IMR-90 (cell line): ENCODE results near the gene SERBP1. TPM values are rescaled to one million over a fixed set of nuclear protein-coding genes. Genes with fewer than 3 reads are reported as not detected.

ENCODE experiments used
- ATAC-seq: fragments of 200-7000 bp; cut with Tn5 transposase; 2 replicates; pipeline ENCODE4 v1.9.1; 2020; ENCODE audit warnings: low read depth, mild to moderate bottlenecking, moderate library complexity
- BruUV-seq: library from RNA; stranded (reverse); fragments of 400-500 nt; replicated peaks from 2 replicates; lab custom pipeline; 2021; lab: Mats Ljungman, UMichigan
- CTCF ChIA-PET: fragments of 300-600 bp; formaldehyde crosslinking; extraction: SDS; loops from one replicate; lab custom pipeline; 2021; ENCODE audit warnings: antibody characterized with exemption; lab: Yijun Ruan, JAX
- POLR2A ChIA-PET: fragments of 300-600 bp; sonication (Branson Sonifier 250); formaldehyde crosslinking; loops from one replicate; lab custom pipeline; 2022; ENCODE audit warnings: antibody characterized with exemption; ENCODE audit not compliant: unreplicated experiment; lab: Charles Lee
- DNase-seq: peaks from one replicate; pipeline ENCODE4 v3.0.0; 2013
- H2AFZ ChIP-seq: replicated peaks from 2 replicates; pipeline ENCODE3; 2013; ENCODE audit warnings: low read length, mild to moderate bottlenecking; ENCODE audit not compliant: poor library complexity
- H2AK5ac ChIP-seq: 2 replicates; pipeline ENCODE4 v1.6.1; 2013; ENCODE audit warnings: low read depth, low read length, inconsistent platforms
- H2AK9ac ChIP-seq: replicated peaks from 2 replicates; pipeline ENCODE3; 2013; ENCODE audit warnings: mild to moderate bottlenecking, low read depth, low read length, moderate library complexity; ENCODE audit not compliant: poor library complexity
- H2BK120ac ChIP-seq: 2 replicates; pipeline ENCODE4 v1.6.1; 2013; ENCODE audit warnings: low read depth, low read length, inconsistent platforms
- H2BK15ac ChIP-seq: 3 replicates; pipeline ENCODE4 v1.6.1; 2013; ENCODE audit warnings: low read depth, low read length, inconsistent platforms
- H2BK20ac ChIP-seq: 2 replicates; pipeline ENCODE4 v1.6.1; 2013; ENCODE audit warnings: low read depth, mild to moderate bottlenecking, inconsistent platforms, low read length, moderate library complexity
- H2BK5ac ChIP-seq: 2 replicates; pipeline ENCODE4 v1.6.1; 2013; ENCODE audit warnings: mild to moderate bottlenecking, low read depth, low read length, inconsistent platforms; ENCODE audit not compliant: poor library complexity, severe bottlenecking
- H3K14ac ChIP-seq: replicated peaks from 2 replicates; pipeline ENCODE4 v1.6.1; 2013; ENCODE audit warnings: low read depth, low read length, inconsistent platforms
- H3K18ac ChIP-seq: 2 replicates; pipeline ENCODE4 v1.6.1; 2013; ENCODE audit warnings: low read depth, low read length, control low read depth
- H3K23ac ChIP-seq: 2 replicates; pipeline ENCODE4 v1.6.1; 2013; ENCODE audit warnings: low read depth, low read length, inconsistent platforms
- H3K27ac ChIP-seq: 2 replicates; pipeline ENCODE4 v1.5.1; 2013; ENCODE audit warnings: mild to moderate bottlenecking, control low read depth, low read length; ENCODE audit not compliant: insufficient read depth
- H3K27me3 ChIP-seq: 2 replicates; pipeline ENCODE4 v1.6.1; 2013; ENCODE audit warnings: low read length; ENCODE audit not compliant: control insufficient read depth, insufficient read depth
- H3K36me3 ChIP-seq: 2 replicates; pipeline ENCODE4 v1.6.1; 2013; ENCODE audit warnings: low read length, mixed read lengths; ENCODE audit not compliant: control insufficient read depth, insufficient read depth
- H3K4ac ChIP-seq: 2 replicates; pipeline ENCODE4 v1.6.1; 2013; ENCODE audit warnings: low read depth, low read length, inconsistent platforms
- H3K4me1 ChIP-seq: 2 replicates; pipeline ENCODE4 v1.6.1; 2013; ENCODE audit warnings: low read length, mixed read lengths; ENCODE audit not compliant: control insufficient read depth, insufficient read depth
- H3K4me2 ChIP-seq: 2 replicates; pipeline ENCODE4 v1.6.1; 2013; ENCODE audit warnings: low read depth, mild to moderate bottlenecking, control low read depth, low read length, moderate library complexity
- H3K4me3 ChIP-seq: 2 replicates; pipeline ENCODE4 v1.5.1; 2013; ENCODE audit warnings: low read depth, mild to moderate bottlenecking, control low read depth, low read length, moderate library complexity; ENCODE audit not compliant: insufficient read depth
- H3K56ac ChIP-seq: 2 replicates; pipeline ENCODE4 v1.6.1; 2013; ENCODE audit warnings: low read length, inconsistent platforms; ENCODE audit not compliant: insufficient read depth; ENCODE audit errors: extremely low read depth
- H3K79me1 ChIP-seq, 2 experiments: 2 replicates each; pipeline ENCODE4 v1.6.1; 2013; ENCODE audit warnings: low read length in 2 of 2, inconsistent platforms in 1 of 2, low read depth in 1 of 2
- H3K9ac ChIP-seq: 2 replicates; pipeline ENCODE4 v1.6.1; 2013; ENCODE audit warnings: low read depth, low read length, control low read depth
- H3K9me1 ChIP-seq: 2 replicates; pipeline ENCODE4 v1.6.1; 2013; ENCODE audit warnings: low read length, inconsistent platforms; ENCODE audit not compliant: insufficient read depth
- H3K9me3 ChIP-seq: 2 replicates; pipeline ENCODE4 v1.6.1; 2013; ENCODE audit warnings: low read length; ENCODE audit not compliant: control insufficient read depth, insufficient read depth
- H4K20me1 ChIP-seq: 2 replicates; pipeline ENCODE4 v1.6.1; 2013; ENCODE audit warnings: low read length, inconsistent platforms; ENCODE audit not compliant: insufficient read depth
- H4K5ac ChIP-seq: 2 replicates; pipeline ENCODE4 v1.6.1; 2013; ENCODE audit warnings: mild to moderate bottlenecking, low read depth, low read length, control low read depth
- H4K8ac ChIP-seq, 2 experiments: 2 replicates each; pipeline ENCODE4 v1.6.1; 2013; ENCODE audit warnings: low read depth in 2 of 2, low read length in 2 of 2, control low read depth in 1 of 2, inconsistent platforms in 1 of 2
- H4K91ac ChIP-seq: 2 replicates; pipeline ENCODE4 v1.6.1; 2013; ENCODE audit warnings: low read depth, low read length, inconsistent platforms; ENCODE audit not compliant: insufficient read depth
- BHLHE40 ChIP-seq: fragments of 150-350 bp; IDR thresholded peaks from 2 replicates; pipeline ENCODE4 v1.6.1; 2016; ENCODE audit warnings: mild to moderate bottlenecking, low read depth, low read length
- CTCF ChIP-seq: conservative IDR thresholded peaks from 2 replicates; pipeline ENCODE4 v1.5.1; 2012; ENCODE audit warnings: mild to moderate bottlenecking, low read depth, low read length, improper control_type of control experiment
- MAFK ChIP-seq: IDR thresholded peaks from 2 replicates; pipeline ENCODE4 v1.6.1; 2012; ENCODE audit warnings: low read depth, low read length, improper control_type of control experiment
- MAZ ChIP-seq: IDR thresholded peaks from 2 replicates; pipeline ENCODE4 v1.6.1; 2012; ENCODE audit warnings: low read depth, mild to moderate bottlenecking, low read length, improper control_type of control experiment, moderate library complexity, borderline replicate concordance
- MXI1 ChIP-seq: IDR thresholded peaks from 2 replicates; pipeline ENCODE4 v1.6.1; 2012; ENCODE audit warnings: low read depth, mild to moderate bottlenecking, low read length, moderate library complexity, borderline replicate concordance
- POLR2A ChIP-seq: IDR thresholded peaks from 2 replicates; pipeline ENCODE4 v1.6.1; 2012; ENCODE audit warnings: mild to moderate bottlenecking, low read depth, low read length
- RFX5 ChIP-seq: IDR thresholded peaks from 2 replicates; pipeline ENCODE4 v1.8.0; 2012; ENCODE audit warnings: low read depth, mild to moderate bottlenecking, low read length, moderate library complexity
- USF2 ChIP-seq: fragments of 150-350 bp; IDR thresholded peaks from 2 replicates; pipeline ENCODE4 v1.6.1; 2017; ENCODE audit warnings: mild to moderate bottlenecking, antibody characterized with exemption, low read length, low read depth
- WGBS, 2 experiments: methylation state at CpG; one replicate each; pipeline versions ENCODE4 v1.1.5 to v1.1.7; 2013; ENCODE audit warnings: missing lambda C conversion rate in 2 of 2; ENCODE audit not compliant: insufficient read length in 1 of 2; ENCODE audit errors: extremely low coverage in 2 of 2; 5-methylcytosine and 5-hydroxymethylcytosine counted together
- dilution Hi-C: fragments of 300-500 bp; cut with HindIII; formaldehyde crosslinking; loops from one replicate; pipeline ENCODE4 v1.14.3; 2018; ENCODE audit warnings: low sequenced_read_pairs; ENCODE audit not compliant: unreplicated experiment
- in situ Hi-C: fragments of 300-500 bp; cut with MboI; formaldehyde crosslinking; loops from 3 replicates; pipeline ENCODE4 v1.14.3; 2019; ENCODE audit warnings: low sequenced_read_pairs, inconsistent platforms, mixed read lengths
- intact Hi-C: fragments of 100-400 bp; cut with micrococcal nuclease; formaldehyde crosslinking; loops from 2 replicates; pipeline ENCODE4 v1.10.0; 2022
- polyA plus RNA-seq, 3 experiments: library from polyadenylated mRNA; depleted of rRNA; stranded (reverse); fragments of >200 nt; gene quantifications; 2 replicates each; pipeline ENCODE4 v1.2.3, GENCODE V29; 2012; ENCODE audit warnings: low replicate concordance in 1 of 3
- total RNA-seq: library from RNA; depleted of rRNA; stranded (reverse); fragments of >200 nt; gene quantifications from 2 replicates; pipeline ENCODE4 v1.2.3, GENCODE V29; 2012

SERBP1 gene
- total and polyA plus RNA-seq, 2 of the 4 experiments (the other 2 are of a cell fraction), result 94.1 to 153 TPM

GRCh38 chr1:67472056-67472455 is 41.9 kb upstream of the SERBP1 start:
- no TSS peak for BruUV-seq
- no peak overlapping the region for H4K5ac ChIP-seq
- CTCF ChIA-PET, result no interaction called here
- in situ Hi-C loops, result no loop called here
- H3K27ac ChIP-seq, result no peak overlapping the region
- H3K56ac ChIP-seq, result no peak overlapping the region
- no peak overlapping the region for H2AK5ac ChIP-seq
- no peak overlapping the region for H2BK20ac ChIP-seq
- no peak overlapping the region for H3K9ac ChIP-seq
- no peak overlapping the region for H2BK5ac ChIP-seq
- no peaks in the 10 kb centered on the region for H3K4me1 ChIP-seq
- no peak overlapping the region for H3K23ac ChIP-seq
- 63% methylated on average over 1 of the region's 2 CpGs; no CpG with 5 or more reads in 1 of the 2 experiments for WGBS, 2 experiments
- dilution Hi-C loops, result no loop called here
- no peaks in the 10 kb centered on the region for H3K9me1 ChIP-seq
- TF ChIP-seq MAZ (no peak), USF2 (no peak), CTCF (no peak), MAFK (no peak), RFX5 (no peak), MXI1 (no peak), POLR2A (no peak), BHLHE40 (no peak)
- H2BK15ac ChIP-seq, result no peak overlapping the region
- no peak for DNase-seq
- no peak overlapping the region for H3K4me2 ChIP-seq
- no peak overlapping the region for H3K14ac ChIP-seq
- no peaks in the 10 kb centered on the region for H3K79me1 ChIP-seq
- no peaks in the 10 kb centered on the region for H3K9me3 ChIP-seq
- no peak overlapping the region for H3K4me3 ChIP-seq
- POLR2A ChIA-PET, result no interaction called here
- H3K27me3 ChIP-seq, result peaks cover 11% of the 10 kb centered on the region
- H4K20me1 ChIP-seq, result no peaks in the 10 kb centered on the region
- H3K18ac ChIP-seq, result no peak overlapping the region
- ATAC-seq, result no peak
- no peak overlapping the region for H3K4ac ChIP-seq
- H4K8ac ChIP-seq, result no peak overlapping the region
- H2AFZ ChIP-seq, result no peak overlapping the region
- H2AK9ac ChIP-seq, result no peak overlapping the region
- intact Hi-C loops, result no loop called here
- no peak overlapping the region for H4K91ac ChIP-seq
- no peaks in the 10 kb centered on the region for H3K36me3 ChIP-seq
- no peak overlapping the region for H2BK120ac ChIP-seq
